RWPE2 (cell line): ENCODE data around the gene RIPOR2.

ENCODE experiments used
- ATAC-seq: fragments of 200-7000 bp; cut with Tn5 transposase; 3 replicates; pipeline ENCODE4 v1.9.1; 2021; ENCODE audit warnings: low read depth
- DNase-seq: peaks from one replicate; pipeline ENCODE4 v3.0.0-alpha.2; 2020; ENCODE audit warnings: low spot score
- H3K27ac ChIP-seq: fragments of 450-650 bp; 2 replicates; pipeline ENCODE4 v1.5.1; 2017; ENCODE audit warnings: mild to moderate bottlenecking; ENCODE audit not compliant: poor library complexity, severe bottlenecking
- H3K27me3 ChIP-seq: fragments of 250-450 bp; sonication (Bioruptor Pico); 2 replicates; pipeline ENCODE4 v1.5.1; 2021; ENCODE audit warnings: mild to moderate bottlenecking, moderate library complexity; ENCODE audit not compliant: insufficient read depth, poor library complexity, severe bottlenecking
- H3K36me3 ChIP-seq: fragments of 250-450 bp; sonication (Bioruptor Pico); 2 replicates; pipeline ENCODE4 v1.5.1; 2020; ENCODE audit warnings: low read depth, mild to moderate bottlenecking, moderate library complexity
- H3K4me1 ChIP-seq: fragments of 250-450 bp; sonication (Bioruptor Pico); 2 replicates; pipeline ENCODE4 v1.5.1; 2021; ENCODE audit warnings: mild to moderate bottlenecking, moderate library complexity; ENCODE audit not compliant: insufficient read depth, poor library complexity, severe bottlenecking
- H3K4me3 ChIP-seq: fragments of 250-450 bp; sonication (Bioruptor Pico); 2 replicates; pipeline ENCODE4 v1.5.1; 2021; ENCODE audit warnings: mild to moderate bottlenecking, moderate library complexity; ENCODE audit not compliant: severe bottlenecking
- H3K9me3 ChIP-seq: fragments of 250-450 bp; sonication (Bioruptor Pico); 2 replicates; pipeline ENCODE4 v1.5.1; 2021; ENCODE audit warnings: mild to moderate bottlenecking, moderate library complexity; ENCODE audit not compliant: severe bottlenecking
- CTCF ChIP-seq: fragments of 450-650 bp; IDR thresholded peaks from one replicate; pipeline ENCODE4 v1.5.1; 2017; ENCODE audit warnings: mild to moderate bottlenecking, moderate library complexity; ENCODE audit not compliant: poor library complexity, severe bottlenecking

Gene RIPOR2

GRCh38 chr6:24971067-24971466, 35.3 kb upstream of the RIPOR2 start:
- Histone ChIP-seq H3K9me3 (no peaks in the 10 kb centered on the region), H3K4me3 (no peak overlapping the region), H3K27ac (no peak overlapping the region), H3K36me3 (no peaks in the 10 kb centered on the region), H3K27me3 (no peaks in the 10 kb centered on the region), H3K4me1 (no peaks in the 10 kb centered on the region)
- no peak for ATAC-seq
- DNase-seq: no peak
- TF ChIP-seq CTCF: no peak

- no peak for DNase-seq
- Histone ChIP-seq H3K4me3 (no peak overlapping the region), H3K9me3 (no peaks in the 10 kb centered on the region), H3K27me3 (no peaks in the 10 kb centered on the region), H3K27ac (no peak overlapping the region), H3K4me1 (no peaks in the 10 kb centered on the region), H3K36me3 (no peaks in the 10 kb centered on the region)
- TF ChIP-seq CTCF: no peak
- no peak for ATAC-seq
These were observed 33.6 kb upstream of the RIPOR2 start for GRCh38 chr6:24969343-24969860.

- Histone ChIP-seq H3K9me3 (no peaks in the 10 kb centered on the region), H3K4me3 (no peak overlapping the region), H3K27me3 (no peaks in the 10 kb centered on the region), H3K36me3 (no peaks in the 10 kb centered on the region), H3K27ac (no peak overlapping the region), H3K4me1 (no peaks in the 10 kb centered on the region)
- ATAC-seq (no peak), DNase-seq (no peak)
- TF ChIP-seq CTCF: no peak
These were observed 33.0 kb upstream of the RIPOR2 start for GRCh38 chr6:24968783-24969182.

GRCh38 chr6:24967211-24967610, 31.5 kb upstream of the RIPOR2 start:
- Histone ChIP-seq H3K27ac (no peak overlapping the region), H3K4me1 (no peaks in the 10 kb centered on the region), H3K27me3 (no peaks in the 10 kb centered on the region), H3K4me3 (no peak overlapping the region), H3K9me3 (no peaks in the 10 kb centered on the region), H3K36me3 (no peaks in the 10 kb centered on the region)
- TF ChIP-seq CTCF: no peak
- ATAC-seq (no peak), DNase-seq (no peak)

GRCh38 chr6:24966381-24966780, 30.6 kb upstream of the RIPOR2 start:
- H3K27me3 ChIP-seq: no peaks in the 10 kb centered on the region
- no peak for TF ChIP-seq CTCF
- no peak for ATAC-seq
- H3K36me3 ChIP-seq: no peaks in the 10 kb centered on the region
- DNase-seq: no peak
- no peaks in the 10 kb centered on the region for H3K9me3 ChIP-seq
- no peaks in the 10 kb centered on the region for H3K4me1 ChIP-seq
- no peak overlapping the region for H3K27ac ChIP-seq
- no peak overlapping the region for H3K4me3 ChIP-seq
